Spleen (tissue), 11 donors: ENCODE data around the gene SLC25A4. TPM values are rescaled to one million over a fixed set of nuclear protein-coding genes. Genes with fewer than 3 reads are reported as not detected.
"Not testable (repeated sequence)": the region's sequence is repeated elsewhere in the genome, so short reads cannot be mapped to it uniquely, and the experiment has no call there.

Source experiments
- DNase-seq: peaks from one replicate; pipeline ENCODE4 v3.0.0-alpha.2; 2020
- H3K27ac ChIP-seq, 8 donors: fragments of 200-600 bp; sonication (generic) in 7 of 8; 1 replicate in 4 of 8; 2 replicates in 4 of 8; pipeline versions ENCODE4 v1.5.0 to v1.8.0; 2016 to 2021; ENCODE audit warnings: inconsistent platforms in 4 of 8, mild to moderate bottlenecking in 4 of 8, moderate library complexity in 1 of 8
- H3K27me3 ChIP-seq, 7 donors: fragments of 200-600 bp; sonication (generic) in 6 of 7; replicated peaks in 1 of 7; 1 replicate in 4 of 7; 2 replicates in 3 of 7; pipeline versions ENCODE4 v1.5.0 to v1.8.0; 2016 to 2021; ENCODE audit warnings: inconsistent platforms in 3 of 7, mild to moderate bottlenecking in 1 of 7
- H3K36me3 ChIP-seq, 6 donors: fragments of 200-600 bp; sonication (generic) in 5 of 6; 1 replicate in 4 of 6; 2 replicates in 2 of 6; pipeline versions ENCODE4 v1.5.0 to v1.8.0; 2016 to 2021; ENCODE audit warnings: inconsistent platforms in 2 of 6
- H3K4me1 ChIP-seq, 6 donors: fragments of 200-600 bp; sonication (generic) in 5 of 6; 1 replicate in 3 of 6; 2 replicates in 3 of 6; pipeline versions ENCODE4 v1.5.0 to v1.8.0; 2016 to 2021; ENCODE audit warnings: inconsistent platforms in 3 of 6
- H3K4me3 ChIP-seq, 8 donors: fragments of 200-600 bp; sonication (generic) in 7 of 8; 1 replicate in 4 of 8; 2 replicates in 4 of 8; pipeline versions ENCODE4 v1.5.0 to v1.8.0; 2016 to 2021; ENCODE audit warnings: inconsistent platforms in 4 of 8, mild to moderate bottlenecking in 4 of 8, moderate library complexity in 2 of 8
- H3K9me3 ChIP-seq, 8 donors: fragments of 200-600 bp; sonication (generic) in 7 of 8; 1 replicate in 4 of 8; 2 replicates in 4 of 8; pipeline versions ENCODE4 v1.5.0 to v1.8.0; 2016 to 2021; ENCODE audit warnings: inconsistent platforms in 4 of 8
- CTCF ChIP-seq, 11 experiments: fragments of 200-600 bp in 7 of 11; fragments of 450-650 bp in 4 of 11; sonication (generic) in 4 of 11; IDR thresholded peaks in 8 of 11; conservative IDR thresholded peaks in 3 of 11; 1 replicate in 7 of 11; 2 replicates in 4 of 11; pipeline versions ENCODE4 v1.4.0 to v1.8.0; 2016 to 2021; ENCODE audit warnings: antibody characterized with exemption in 11 of 11, inconsistent platforms in 4 of 11, mild to moderate bottlenecking in 1 of 11
- POLR2A ChIP-seq, 3 donors: fragments of 450-650 bp; IDR thresholded peaks; one replicate each; pipeline ENCODE4 v1.5.1; 2017; ENCODE audit warnings: antibody characterized with exemption in 3 of 3, mild to moderate bottlenecking in 1 of 3
- POLR2AphosphoS5 ChIP-seq, 3 donors: sonication (generic); formaldehyde crosslinking; IDR thresholded peaks; one replicate each; pipeline ENCODE4 v1.5.1; 2017; ENCODE audit warnings: antibody characterized with exemption in 3 of 3
- WGBS, 5 donors: extraction: QIAGEN DNeasy Blood & Tissue Kit in 3 of 5; methylation state at CpG; one replicate each; pipeline versions ENCODE4 v1.1.5 to v1.1.7; 2013 to 2018; 5-methylcytosine and 5-hydroxymethylcytosine counted together
- intact Hi-C: fragments of 100-400 bp; cut with DNase I; formaldehyde crosslinking; loops from one replicate; pipeline ENCODE4 v1.15.0; 2023; ENCODE audit warnings: low total_unique reads
- polyA plus RNA-seq, 3 donors: library from polyadenylated mRNA; stranded (reverse); fragments of 200-250 nt; gene quantifications; one replicate each; pipeline ENCODE4 v1.2.1, GENCODE V29; 2013
- total RNA-seq, 7 donors: library from RNA; depleted of rRNA in 3 of 7; stranded (reverse); fragments of >200 nt in 3 of 7; fragmentation: NEBNext Ultra II Directional in 4 of 7; extraction: Animal tissue kit (Norgen Biotek cat#: 25700) in 4 of 7; gene quantifications; one replicate each; pipeline versions ENCODE4 v1.1.0 to v1.2.1, GENCODE V29; 2016 to 2021
- donor health status: healthy with polysubstance abuse.
- donor health status: DM: no; HTN: no; CAD: no; lungs with moderate emphysema.
- donor health status: DM: no; HTN: no; CAD: no.
- donor health status: Bipolar disorder and iron deficiency.
- donor health status: healthy.
- donor health status: DM: no; HTN: no; CAD: no.
- donor health status: DM: yes; HTN: yes; CAD: no.

The SLC25A4 gene
- total and polyA plus RNA-seq, 10 donors: 6.2 to 17.2 (median 11.0) TPM

GRCh38 chr4:185101354-185101890 is 41.6 kb upstream of the SLC25A4 start:
- Histone ChIP-seq H3K4me3 (no peak overlapping the region), H3K4me1 (no peaks in the 10 kb centered on the region), H3K36me3 (no peaks in the 10 kb centered on the region), H3K27ac (no peak overlapping the region), H3K27me3 (peaks cover 0 to 17% (median 0%) of the 10 kb centered on the region in 7 donors), H3K9me3 (no peaks in the 10 kb centered on the region)
- TF ChIP-seq POLR2A (IDR thresholded peaks at IDR 0.05) (no peak), POLR2AphosphoS5 (IDR thresholded peaks at IDR 0.05) (no peak), CTCF (IDR thresholded peaks at IDR 0.05 in 8 of 11, conservative IDR thresholded peaks at IDR 0.05 in 3 of 11) (no peak)
- no peak for DNase-seq
- intact Hi-C loops: no loop called here
- WGBS, 5 donors: 85 to 92% (median 87%) methylated on average over 9 of the region's 9 CpGs

GRCh38 chr4:185104733-185105132 is 38.3 kb upstream of the SLC25A4 start:
- Histone ChIP-seq H3K4me3 (no peak overlapping the region), H3K27me3 (peaks cover 0 to 17% (median 0%) of the 10 kb centered on the region in 7 donors), H3K4me1 (no peaks in the 10 kb centered on the region), H3K36me3 (no peaks in the 10 kb centered on the region), H3K27ac (no peak overlapping the region), H3K9me3 (no peaks in the 10 kb centered on the region)
- TF ChIP-seq POLR2AphosphoS5 (IDR thresholded peaks at IDR 0.05): no peak
- no peak for TF ChIP-seq POLR2A (IDR thresholded peaks at IDR 0.05)
- TF ChIP-seq CTCF (IDR thresholded peaks at IDR 0.05 in 8 of 11, conservative IDR thresholded peaks at IDR 0.05 in 3 of 11): no peak
- no peak for DNase-seq
- intact Hi-C loops: no loop called here

- intact Hi-C loops: no loop called here
- H3K36me3 ChIP-seq: no peaks in the 10 kb centered on the region
- H3K27ac ChIP-seq: no peak overlapping the region
- no peak for DNase-seq
- TF ChIP-seq POLR2A (IDR thresholded peaks at IDR 0.05): no peak
- TF ChIP-seq CTCF (IDR thresholded peaks at IDR 0.05 in 8 of 11, conservative IDR thresholded peaks at IDR 0.05 in 3 of 11): no peak
- TF ChIP-seq POLR2AphosphoS5 (IDR thresholded peaks at IDR 0.05): no peak
- peaks cover 0 to 9% (median 3%) of the 10 kb centered on the region in 6 donors for H3K4me1 ChIP-seq
- no peaks in the 10 kb centered on the region for H3K9me3 ChIP-seq
- WGBS, 5 donors: 80 to 94% (median 92%) methylated on average over 3 of the region's 3 CpGs
- no peak overlapping the region for H3K4me3 ChIP-seq
- H3K27me3 ChIP-seq: peaks cover 0 to 2% (median 0%) of the 10 kb centered on the region in 7 donors
Observed at GRCh38 chr4:185106353-185106752, 36.7 kb upstream of the SLC25A4 start.

- H3K27me3 ChIP-seq, H3K36me3 ChIP-seq, H3K9me3 ChIP-seq, H3K4me3 ChIP-seq, intact Hi-C loops, DNase-seq: not testable (repeated sequence)
- 90 to 95% (median 91%) methylated on average over 6 of the region's 6 CpGs for WGBS, 5 donors
- Histone ChIP-seq H3K27ac (peak overlapping the region in 2 of 8 donors; percentile 47 to 56), H3K4me1 (peaks cover 4 to 18% (median 12%) of the 10 kb centered on the region in 6 donors)
Observed at GRCh38 chr4:185107574-185107973, 35.5 kb upstream of the SLC25A4 start.

GRCh38 chr4:185108185-185108584 is 34.9 kb upstream of the SLC25A4 start:
- H3K4me3 ChIP-seq: no peak overlapping the region
- intact Hi-C loops: no loop called here
- H3K27me3 ChIP-seq: no peaks in the 10 kb centered on the region
- peak overlapping the region in 6 of 8 donors; percentile 11 to 56 (median 40) for H3K27ac ChIP-seq
- H3K9me3 ChIP-seq: no peaks in the 10 kb centered on the region
- TF ChIP-seq POLR2AphosphoS5 (IDR thresholded peaks at IDR 0.05) (no peak), CTCF (IDR thresholded peaks at IDR 0.05 in 8 of 11, conservative IDR thresholded peaks at IDR 0.05 in 3 of 11) (no peak), POLR2A (IDR thresholded peaks at IDR 0.05) (no peak)
- no peak for DNase-seq
- WGBS, 5 donors: 78 to 85% (median 80%) methylated on average over 2 of the region's 2 CpGs
- peaks cover 4 to 24% (median 16%) of the 10 kb centered on the region in 6 donors for H3K4me1 ChIP-seq
- H3K36me3 ChIP-seq: no peaks in the 10 kb centered on the region
